Omental fat pad (tissue), 4 donors: Measurements from ENCODE around the gene PDGFC. TPM values are rescaled to one million over a fixed set of nuclear protein-coding genes. Genes with fewer than 3 reads are reported as not detected.

ENCODE experiments used
- ATAC-seq: fragments of 150-250 bp; one replicate; pipeline ENCODE4 v1.9.1; 2016; ENCODE audit warnings: mild to moderate bottlenecking, moderate library complexity; ENCODE audit not compliant: low FRiP score
- DNase-seq: peaks from one replicate; pipeline ENCODE4 v3.0.0-alpha.2; 2019; ENCODE audit warnings: low spot score
- total RNA-seq, 4 donors: library from RNA; depleted of rRNA; stranded (reverse); fragments of >200 nt; gene quantifications; one replicate each; pipeline ENCODE4 v1.1.0, GENCODE V29; 2016
- TF ChIP-seq, protein P1 (sequence below), 3 donors: fragments of 450-650 bp; IDR thresholded peaks; one replicate each; pipeline ENCODE4 v1.5.1; 2016 to 2017; ENCODE audit warnings: antibody characterized with exemption in 3 of 3, mild to moderate bottlenecking in 3 of 3, moderate library complexity in 2 of 3

PDGFC gene, protein sequence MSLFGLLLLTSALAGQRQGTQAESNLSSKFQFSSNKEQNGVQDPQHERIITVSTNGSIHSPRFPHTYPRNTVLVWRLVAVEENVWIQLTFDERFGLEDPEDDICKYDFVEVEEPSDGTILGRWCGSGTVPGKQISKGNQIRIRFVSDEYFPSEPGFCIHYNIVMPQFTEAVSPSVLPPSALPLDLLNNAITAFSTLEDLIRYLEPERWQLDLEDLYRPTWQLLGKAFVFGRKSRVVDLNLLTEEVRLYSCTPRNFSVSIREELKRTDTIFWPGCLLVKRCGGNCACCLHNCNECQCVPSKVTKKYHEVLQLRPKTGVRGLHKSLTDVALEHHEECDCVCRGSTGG
- 10 to 100 TPM; 22.5 to 38.2 (median 33.1) TPM for total RNA-seq

DNA sequence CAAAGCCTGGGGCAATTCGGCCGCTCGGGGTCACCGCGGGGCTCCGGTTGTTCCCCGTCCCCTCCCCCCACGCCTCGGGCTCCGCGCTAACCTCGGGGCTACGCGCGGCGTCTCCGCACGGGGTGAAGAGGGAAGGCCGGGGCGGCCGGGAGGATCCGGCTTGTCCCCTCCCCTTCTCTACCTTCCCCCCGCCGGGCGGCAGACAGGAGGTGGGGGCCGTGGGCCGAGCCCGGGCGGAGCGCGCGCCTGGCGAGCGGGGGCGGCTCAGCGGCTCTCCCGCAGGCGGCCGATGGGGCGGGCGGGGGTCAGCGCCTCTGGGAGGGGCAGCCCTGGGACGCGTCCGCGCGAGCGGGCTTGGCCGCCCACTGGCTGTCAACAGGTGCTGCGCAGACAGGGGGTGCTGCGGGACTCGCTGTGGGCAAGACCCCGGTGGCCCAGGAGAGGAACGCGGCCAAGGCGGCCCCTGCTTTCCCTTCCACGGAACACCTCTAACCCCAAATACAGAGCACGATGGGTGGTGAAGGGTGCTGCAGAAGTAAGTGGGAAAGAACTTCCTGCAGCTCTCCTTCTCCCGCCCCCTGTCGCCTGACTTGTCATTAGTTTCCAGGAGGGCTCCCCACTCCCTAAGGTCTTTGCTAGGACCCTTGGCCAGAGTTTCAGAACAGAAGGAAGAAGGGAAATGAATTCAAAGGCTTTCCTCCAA, at the start of gene PDGFC:
PDGFC (minus strand) TSS at position 124 of the 703 bp plus-strand sequence. CDS start 896 bp downstream, outside the sequence.
- TF ChIP-seq, protein P1, sequence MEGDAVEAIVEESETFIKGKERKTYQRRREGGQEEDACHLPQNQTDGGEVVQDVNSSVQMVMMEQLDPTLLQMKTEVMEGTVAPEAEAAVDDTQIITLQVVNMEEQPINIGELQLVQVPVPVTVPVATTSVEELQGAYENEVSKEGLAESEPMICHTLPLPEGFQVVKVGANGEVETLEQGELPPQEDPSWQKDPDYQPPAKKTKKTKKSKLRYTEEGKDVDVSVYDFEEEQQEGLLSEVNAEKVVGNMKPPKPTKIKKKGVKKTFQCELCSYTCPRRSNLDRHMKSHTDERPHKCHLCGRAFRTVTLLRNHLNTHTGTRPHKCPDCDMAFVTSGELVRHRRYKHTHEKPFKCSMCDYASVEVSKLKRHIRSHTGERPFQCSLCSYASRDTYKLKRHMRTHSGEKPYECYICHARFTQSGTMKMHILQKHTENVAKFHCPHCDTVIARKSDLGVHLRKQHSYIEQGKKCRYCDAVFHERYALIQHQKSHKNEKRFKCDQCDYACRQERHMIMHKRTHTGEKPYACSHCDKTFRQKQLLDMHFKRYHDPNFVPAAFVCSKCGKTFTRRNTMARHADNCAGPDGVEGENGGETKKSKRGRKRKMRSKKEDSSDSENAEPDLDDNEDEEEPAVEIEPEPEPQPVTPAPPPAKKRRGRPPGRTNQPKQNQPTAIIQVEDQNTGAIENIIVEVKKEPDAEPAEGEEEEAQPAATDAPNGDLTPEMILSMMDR (IDR thresholded peaks at IDR 0.05) = no peak
- peak; percentile 44 for DNase-seq
- peak; percentile 81 for ATAC-seq

DNA sequence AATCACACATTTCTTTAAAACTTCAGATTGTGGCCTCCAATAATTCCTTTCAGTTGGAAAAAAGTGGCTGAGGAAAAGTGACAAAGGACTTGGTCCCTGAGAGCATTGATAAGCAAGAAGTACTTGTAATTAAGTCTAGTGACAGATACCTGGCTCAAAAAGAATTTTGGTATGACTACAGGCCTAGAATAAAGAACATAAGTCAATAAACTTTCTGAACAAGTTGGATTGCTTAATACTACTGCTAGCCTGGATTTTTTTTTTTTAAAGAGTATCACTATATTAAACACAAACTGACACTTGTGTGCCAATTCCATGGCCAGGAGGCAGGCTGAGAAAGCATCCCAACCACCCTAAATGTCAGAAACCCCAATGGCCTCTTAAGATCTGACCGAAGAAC, 49.3 kb upstream of the PDGFC start:
- DNase-seq = no peak
- TF ChIP-seq, protein P1 (IDR thresholded peaks at IDR 0.05) = no peak
- ATAC-seq = no peak

DNA sequence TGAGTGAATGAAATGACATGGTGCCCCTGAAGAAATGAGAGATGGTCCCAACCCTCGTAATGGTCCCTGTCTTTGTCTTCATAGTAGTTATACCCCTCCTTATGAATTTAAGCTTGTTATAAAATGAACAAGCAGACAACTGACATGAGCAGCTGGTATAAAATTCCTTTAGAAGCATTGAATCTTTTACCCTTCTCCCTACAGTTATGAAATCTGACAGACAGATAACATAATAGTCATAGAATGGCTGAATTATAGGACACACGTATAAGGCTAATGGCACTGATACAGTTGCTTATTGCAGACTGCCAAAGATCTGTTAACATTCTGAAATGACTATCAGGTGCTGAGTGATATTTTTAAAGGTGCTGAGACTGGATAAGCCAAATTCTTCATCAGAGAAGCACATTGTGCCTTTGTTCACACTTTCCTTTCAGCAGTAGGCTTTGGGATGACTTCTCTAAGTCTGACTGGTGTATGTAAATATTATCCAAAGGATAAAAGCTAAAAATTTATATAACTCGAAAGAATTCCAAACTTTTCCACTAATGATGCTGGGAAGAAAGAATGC, 47.4 kb upstream of the PDGFC start:
- ATAC-seq (no peak), DNase-seq (no peak)
- TF ChIP-seq, protein P1 (IDR thresholded peaks at IDR 0.05) = no peak

DNA sequence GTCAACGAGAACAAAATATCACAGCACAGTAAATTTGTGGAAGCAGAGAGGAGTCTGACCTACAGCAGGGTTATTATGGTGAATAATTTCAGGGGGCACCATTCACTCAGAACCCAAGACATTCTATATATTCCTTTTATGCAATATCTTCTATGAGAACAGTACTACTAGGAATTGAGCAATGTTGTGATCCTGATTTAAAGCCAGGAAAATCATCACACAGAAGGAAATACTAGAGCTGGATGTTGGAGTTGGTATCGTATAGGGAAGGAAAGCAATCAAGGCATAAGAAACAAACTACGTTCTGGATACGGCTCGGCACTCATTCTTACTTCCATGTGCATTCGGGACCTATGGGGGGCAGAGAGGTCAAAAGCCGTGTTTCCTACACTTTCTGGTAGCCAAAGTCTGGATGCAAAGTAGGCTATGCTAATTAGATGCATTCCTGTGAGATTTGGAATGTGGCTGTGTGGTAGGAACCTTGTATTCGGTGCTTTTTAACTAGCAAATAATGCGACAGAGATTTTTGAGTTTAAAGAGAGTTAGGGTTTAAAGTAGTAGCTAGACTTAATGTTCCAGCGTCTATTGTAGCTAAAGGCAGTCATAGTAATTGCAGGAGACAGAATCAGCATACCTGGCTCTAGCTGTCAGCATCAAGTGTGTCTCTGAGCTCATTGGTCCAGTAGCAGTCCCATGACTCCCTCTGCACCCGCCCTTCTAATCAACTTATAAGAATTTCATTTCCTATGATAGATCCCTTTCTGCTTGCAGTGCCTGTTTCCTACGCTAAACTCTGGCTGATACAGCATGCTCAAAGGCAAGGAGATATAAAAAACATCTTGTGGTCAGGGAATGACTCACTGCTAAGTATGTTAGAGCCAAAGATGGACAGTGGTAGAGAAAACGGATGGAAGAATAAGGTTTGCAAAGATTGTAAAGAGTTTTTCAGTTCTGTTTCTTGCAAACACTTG, 43.3 kb upstream of the PDGFC start:
- peak; percentile 88 for ATAC-seq

DNA sequence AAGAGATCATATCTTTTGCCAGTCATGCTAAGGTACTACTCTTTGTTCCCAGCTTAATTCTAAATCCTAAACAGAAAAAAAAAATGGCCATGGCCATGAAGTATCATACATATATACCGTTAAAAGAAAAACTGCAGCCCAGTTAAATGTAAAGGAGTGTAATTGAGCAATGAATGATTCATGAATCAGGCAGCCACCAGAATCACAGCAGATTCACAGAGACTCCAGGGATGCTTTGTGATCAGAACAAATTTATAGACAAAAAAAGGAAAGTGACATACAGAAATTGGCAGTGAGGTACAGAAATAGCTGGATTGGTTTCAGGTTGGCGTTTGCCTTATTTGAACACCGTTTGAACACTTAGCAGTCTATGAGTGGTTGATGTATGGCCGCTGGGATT, 42.1 kb upstream of the PDGFC start:
- TF ChIP-seq, protein P1 (IDR thresholded peaks at IDR 0.05) = no peak
- ATAC-seq (no peak), DNase-seq (no peak)

More for the DNA sequence above, 43.3 kb upstream of the PDGFC start:
- no peak for DNase-seq
- TF ChIP-seq, protein P1 (IDR thresholded peaks at IDR 0.05) = no peak

DNA sequence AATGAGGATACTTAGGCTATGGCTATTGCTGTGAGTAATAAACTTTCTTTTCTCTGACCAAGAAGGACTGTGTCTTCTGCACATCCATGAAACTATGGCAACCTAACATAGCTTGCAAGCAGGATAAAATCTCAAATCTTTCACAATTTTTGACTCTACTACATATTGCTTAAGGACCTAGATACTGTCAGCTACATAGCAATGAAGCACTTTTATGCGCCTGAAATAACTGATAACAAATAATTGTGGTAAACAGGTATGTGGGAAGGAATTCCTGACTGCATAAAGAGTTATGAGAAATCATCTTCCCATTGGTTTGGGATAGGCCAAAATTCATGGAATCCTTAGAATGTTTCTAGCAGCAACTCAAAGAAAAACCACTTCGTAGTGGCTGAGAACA, 41.2 kb upstream of the PDGFC start:
- DNase-seq (no peak), ATAC-seq (peak; percentile 69)
- TF ChIP-seq, protein P1 (IDR thresholded peaks at IDR 0.05) = no peak
